Natural killer cell (primary cell): ENCODE results near the gene GPSM3. TPM values are rescaled to one million over a fixed set of nuclear protein-coding genes. Genes with fewer than 3 reads are reported as not detected.

ENCODE experiments used
- ATAC-seq, 3 donors: fragments of 150-1000 bp in 2 of 3; fragments of 200-7000 bp in 1 of 3; cut with Tn5 transposase; 1 replicate in 1 of 3; 2 replicates in 2 of 3; pipeline ENCODE4 v1.10.0; 2021; ENCODE audit warnings: mild to moderate bottlenecking in 2 of 3, moderate library complexity in 2 of 3
- DNase-seq, 2 donors: peaks; one replicate each; pipeline versions ENCODE4 v3.0.0 to v3.0.0-alpha.2; 2013 to 2021; ENCODE audit warnings: mixed read lengths in 1 of 2
- H3K27ac ChIP-seq: one replicate; pipeline ENCODE4 v1.5.1; 2013; ENCODE audit warnings: mild to moderate bottlenecking, low read length
- H3K27me3 ChIP-seq: one replicate; pipeline ENCODE4 v1.6.1; 2013; ENCODE audit warnings: low read length; ENCODE audit not compliant: control insufficient read depth, insufficient read depth
- H3K36me3 ChIP-seq: one replicate; pipeline ENCODE4 v1.6.1; 2013; ENCODE audit warnings: low read length; ENCODE audit not compliant: control insufficient read depth, insufficient read depth
- H3K4me1 ChIP-seq: one replicate; pipeline ENCODE4 v1.6.1; 2013; ENCODE audit warnings: low read length; ENCODE audit not compliant: control insufficient read depth, insufficient read depth
- H3K4me3 ChIP-seq: one replicate; pipeline ENCODE4 v1.5.1; 2013; ENCODE audit warnings: low read length
- H3K9me3 ChIP-seq: one replicate; pipeline ENCODE4 v1.6.1; 2013; ENCODE audit warnings: low read length; ENCODE audit not compliant: control insufficient read depth, insufficient read depth
- H3K27ac Mint-ChIP-seq, 2 donors: one replicate each; pipeline ENCODE4 v1.8.0; 2022; ENCODE audit warnings: mild to moderate bottlenecking in 2 of 2, mixed read lengths in 2 of 2, moderate library complexity in 1 of 2
- H3K27me3 Mint-ChIP-seq, 2 donors: one replicate each; pipeline ENCODE4 v1.8.0; 2022; ENCODE audit warnings: low read depth in 2 of 2, mixed read lengths in 2 of 2
- H3K36me3 Mint-ChIP-seq: one replicate; pipeline ENCODE4 v1.8.0; 2022; ENCODE audit warnings: mixed read lengths
- H3K4me1 Mint-ChIP-seq, 2 donors: one replicate each; pipeline ENCODE4 v1.8.0; 2022; ENCODE audit warnings: mixed read lengths in 2 of 2
- H3K4me3 Mint-ChIP-seq: one replicate; pipeline ENCODE4 v1.8.0; 2022; ENCODE audit warnings: mild to moderate bottlenecking, moderate library complexity, mixed read lengths
- H3K9me3 Mint-ChIP-seq, 2 donors: one replicate each; pipeline ENCODE4 v1.8.0; 2022; ENCODE audit warnings: mixed read lengths in 2 of 2
- WGBS: methylation state at CpG from one replicate; pipeline ENCODE4 v1.1.7; 2013; ENCODE audit warnings: missing lambda C conversion rate; ENCODE audit not compliant: insufficient coverage; 5-methylcytosine and 5-hydroxymethylcytosine counted together
- intact Hi-C: fragments of 100-400 bp; cut with micrococcal nuclease; formaldehyde crosslinking; loops from one replicate; pipeline ENCODE4 v1.14.2; 2022
- total RNA-seq, 4 donors: library from RNA; stranded (reverse); fragments of 120-200 nt in 1 of 4; gene quantifications; one replicate each; pipeline versions ENCODE4 v1.2.3 to v1.2.4, GENCODE V29; 2013 to 2022
- TF ChIP-seq, protein P1 (sequence below): fragments of 200-600 bp; IDR thresholded peaks from one replicate; pipeline ENCODE4 v1.8.0; 2022; ENCODE audit warnings: antibody characterized with exemption

The GPSM3 gene
- total RNA-seq, 3 donors from 2014 or later (not counting 1 experiment from before 2014, with no cell fraction given) = 216 to 240 (median 221) TPM

DNA sequence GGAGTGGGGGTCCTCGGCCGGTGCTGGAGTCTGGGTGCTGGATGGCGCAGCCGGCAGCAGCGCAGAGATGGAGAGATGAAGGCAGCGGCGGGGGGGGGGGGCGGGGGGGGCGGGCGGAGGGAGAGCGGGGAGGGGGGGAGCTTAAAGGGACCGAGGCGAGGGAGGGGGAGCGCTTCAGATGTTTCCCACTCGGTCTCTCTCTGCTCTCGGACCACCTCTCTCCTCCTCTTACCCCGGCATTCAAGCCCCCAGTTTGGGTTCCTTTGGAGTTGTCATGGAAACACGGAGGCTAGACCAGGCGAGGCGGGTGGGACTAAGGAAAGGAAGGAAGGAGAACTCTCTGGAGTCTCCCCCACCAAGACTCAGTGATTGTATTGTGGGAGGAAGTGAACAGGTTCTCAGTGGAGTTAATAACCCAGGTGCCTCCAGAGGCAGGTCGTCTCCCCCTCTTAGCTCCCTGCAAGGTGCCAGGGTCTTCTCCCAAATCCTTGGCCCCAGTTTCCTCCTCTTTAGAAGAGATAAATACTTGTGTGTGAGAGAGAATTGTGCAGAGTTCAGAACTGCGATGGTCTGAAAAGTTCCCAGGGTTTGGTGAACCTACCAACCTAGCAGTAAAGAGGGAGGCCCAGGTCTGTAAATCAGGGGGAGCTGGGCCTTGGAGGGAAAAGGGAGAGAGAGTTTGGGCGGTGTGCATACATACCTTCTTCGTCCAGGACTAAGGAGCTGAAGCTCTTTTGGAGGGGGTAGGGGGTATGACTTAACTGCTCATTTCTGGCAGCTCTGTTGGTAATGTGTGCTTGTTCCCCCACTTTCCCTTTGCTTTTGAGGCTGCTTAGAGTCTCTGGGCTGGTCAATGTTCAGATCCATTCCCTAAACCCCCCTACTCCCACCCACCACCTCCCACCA is 40.3 kb downstream of the GPSM3 start, which contains the start of gene PRRT1:
PRRT1 (minus strand) TSS at position 77 of the 906 bp plus-strand sequence. CDS start 112 bp downstream, outside the sequence.
- intact Hi-C loops = no loop called here
- 40% methylated on average over 10 of the region's 24 CpGs for WGBS

DNA sequence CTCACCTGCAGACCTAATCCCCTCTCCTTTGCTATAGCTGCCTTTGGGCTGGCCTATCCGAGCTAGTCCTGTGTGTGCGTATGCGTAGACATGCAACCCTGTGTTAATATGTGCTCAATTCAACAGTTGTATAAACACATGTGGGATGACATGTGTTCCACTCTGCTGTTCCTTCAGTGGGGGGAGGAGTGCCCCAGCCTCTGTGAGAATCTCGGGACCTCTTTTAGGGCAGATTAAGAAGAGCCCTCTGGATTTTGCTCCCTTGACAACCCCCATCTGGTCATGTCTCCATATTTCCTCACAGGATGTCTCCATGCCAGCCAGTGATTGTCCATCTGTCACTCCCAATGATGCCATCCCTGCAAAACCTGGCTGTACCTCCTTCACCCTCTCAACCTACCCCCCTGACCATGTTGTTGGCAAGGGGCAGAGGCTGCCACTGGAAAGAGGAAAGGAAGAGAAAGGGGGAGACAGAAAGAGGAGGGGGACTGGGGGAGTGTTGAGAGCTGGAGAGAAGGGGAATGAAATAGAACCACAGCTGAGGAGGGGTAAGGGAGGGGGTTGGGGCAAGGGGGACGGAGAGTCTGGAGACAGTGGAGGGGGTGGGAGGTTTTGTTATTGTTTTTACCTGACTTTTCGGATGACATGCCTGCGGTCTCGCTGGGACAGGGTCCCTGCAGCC is 41.1 kb downstream of the GPSM3 start:
- Mint-ChIP-seq H3K4me1 (peaks cover 54 to 73% of the 10 kb centered on the region in 2 donors), H3K27me3 (peaks cover 20 to 34% of the 10 kb centered on the region in 2 donors), H3K4me3 (peak overlapping the region; percentile 52), H3K27ac (peak overlapping the region; percentile 23 to 98), H3K36me3 (no peaks in the 10 kb centered on the region), H3K9me3 (no peaks in the 10 kb centered on the region)
- ATAC-seq = no peak
- Histone ChIP-seq H3K27me3 (peaks cover 21% of the 10 kb centered on the region), H3K9me3 (peaks cover 3% of the 10 kb centered on the region), H3K4me3 (no peak overlapping the region), H3K4me1 (peaks cover 56% of the 10 kb centered on the region), H3K36me3 (no peaks in the 10 kb centered on the region), H3K27ac (no peak overlapping the region)
- intact Hi-C loops = no loop called here
- DNase-seq = peak in 1 of 2 donors; percentile 39
- TF ChIP-seq, protein P1, sequence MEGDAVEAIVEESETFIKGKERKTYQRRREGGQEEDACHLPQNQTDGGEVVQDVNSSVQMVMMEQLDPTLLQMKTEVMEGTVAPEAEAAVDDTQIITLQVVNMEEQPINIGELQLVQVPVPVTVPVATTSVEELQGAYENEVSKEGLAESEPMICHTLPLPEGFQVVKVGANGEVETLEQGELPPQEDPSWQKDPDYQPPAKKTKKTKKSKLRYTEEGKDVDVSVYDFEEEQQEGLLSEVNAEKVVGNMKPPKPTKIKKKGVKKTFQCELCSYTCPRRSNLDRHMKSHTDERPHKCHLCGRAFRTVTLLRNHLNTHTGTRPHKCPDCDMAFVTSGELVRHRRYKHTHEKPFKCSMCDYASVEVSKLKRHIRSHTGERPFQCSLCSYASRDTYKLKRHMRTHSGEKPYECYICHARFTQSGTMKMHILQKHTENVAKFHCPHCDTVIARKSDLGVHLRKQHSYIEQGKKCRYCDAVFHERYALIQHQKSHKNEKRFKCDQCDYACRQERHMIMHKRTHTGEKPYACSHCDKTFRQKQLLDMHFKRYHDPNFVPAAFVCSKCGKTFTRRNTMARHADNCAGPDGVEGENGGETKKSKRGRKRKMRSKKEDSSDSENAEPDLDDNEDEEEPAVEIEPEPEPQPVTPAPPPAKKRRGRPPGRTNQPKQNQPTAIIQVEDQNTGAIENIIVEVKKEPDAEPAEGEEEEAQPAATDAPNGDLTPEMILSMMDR = no peak
- 51% methylated on average over 8 of the region's 8 CpGs for WGBS

More for the DNA sequence above, 40.3 kb downstream of the GPSM3 start, which contains the start of gene PRRT1:
- H3K36me3 ChIP-seq = no peaks in the 10 kb centered on the region
- TF ChIP-seq, protein P1 = no peak
- H3K27me3 ChIP-seq = peaks cover 21% of the 10 kb centered on the region
- ATAC-seq = no peak
- Mint-ChIP-seq H3K9me3 (no peaks in the 10 kb centered on the region), H3K27ac (peak within 1 kb of the TSS; percentile 90 to 98), H3K4me3 (peak within 1 kb of the TSS; percentile 78), H3K4me1 (peaks cover 54 to 67% of the 10 kb centered on the region in 2 donors), H3K27me3 (peaks cover 20 to 29% of the 10 kb centered on the region in 2 donors), H3K36me3 (no peaks in the 10 kb centered on the region)
- peaks cover 54% of the 10 kb centered on the region for H3K4me1 ChIP-seq
- DNase-seq = peak in 1 of 2 donors; percentile 39
- H3K9me3 ChIP-seq = peaks cover 3% of the 10 kb centered on the region
- no peak within 1 kb of the TSS for H3K27ac ChIP-seq
- H3K4me3 ChIP-seq = no peak within 1 kb of the TSS

DNA sequence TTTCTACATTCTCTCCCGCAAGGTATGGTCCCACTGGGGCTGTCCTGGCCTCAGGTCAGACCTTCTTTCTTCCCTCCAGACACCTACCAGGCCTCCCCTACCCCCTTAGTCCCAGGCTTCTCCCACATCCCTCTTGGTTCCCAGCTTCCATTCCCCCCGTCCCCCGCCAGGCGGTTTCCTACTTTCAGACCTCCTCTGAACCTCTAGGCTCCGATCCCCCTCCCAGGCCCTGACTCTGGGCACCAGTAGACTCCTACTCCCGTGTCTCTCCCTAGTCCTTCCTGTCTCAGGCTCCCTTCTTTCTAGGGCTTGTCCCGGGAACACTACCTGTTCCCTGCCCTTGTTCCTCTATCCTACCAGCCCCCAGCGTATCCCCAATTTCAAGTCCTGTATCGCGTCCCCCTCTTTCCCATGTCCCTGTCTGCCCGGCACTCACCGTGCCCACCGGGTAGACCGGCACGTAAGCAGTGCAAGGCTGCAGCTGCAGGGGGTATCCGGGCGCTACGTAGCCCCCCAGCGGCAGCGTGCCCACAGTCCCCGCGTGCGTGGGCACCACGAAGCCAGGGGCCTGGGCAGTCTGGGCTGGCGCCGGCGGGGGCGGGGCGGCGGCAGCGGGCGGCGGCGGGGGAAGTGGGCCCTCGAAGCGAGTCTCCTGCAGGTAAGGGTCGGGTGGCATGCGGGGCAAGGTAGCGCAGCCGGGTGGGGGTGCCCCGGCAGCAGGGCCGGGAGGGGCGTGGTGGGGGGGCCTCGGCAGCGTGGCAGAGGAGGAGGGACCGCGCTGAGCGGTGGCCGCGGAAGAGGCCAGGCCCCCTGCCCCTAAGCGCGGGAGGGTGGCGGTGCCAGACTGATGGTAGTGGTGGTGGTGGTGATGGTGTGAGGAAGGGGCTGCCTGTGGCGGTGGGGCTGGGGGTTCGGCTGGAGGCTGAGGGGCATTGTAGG is 42.2 kb downstream of the GPSM3 start:
- intact Hi-C loops = loop anchor here (2.0 kb wide), 1 partner anchor 19 kb away; the partner anchor contains the start of gene FKBPL
- TF ChIP-seq, protein P1 = no peak
- peaks cover 20 to 37% of the 10 kb centered on the region in 2 donors for H3K27me3 Mint-ChIP-seq
- 51% methylated on average over 55 of the region's 55 CpGs for WGBS
- no peaks in the 10 kb centered on the region for H3K36me3 ChIP-seq
- no peak for DNase-seq
- no peak for ATAC-seq
- H3K36me3 Mint-ChIP-seq = no peaks in the 10 kb centered on the region
- H3K4me1 Mint-ChIP-seq = peaks cover 48 to 69% of the 10 kb centered on the region in 2 donors
- H3K9me3 Mint-ChIP-seq = no peaks in the 10 kb centered on the region
- peak overlapping the region; percentile 52 for H3K4me3 Mint-ChIP-seq
- peaks cover 49% of the 10 kb centered on the region for H3K4me1 ChIP-seq
- no peak overlapping the region for H3K27ac ChIP-seq
- H3K27ac Mint-ChIP-seq = peak overlapping the region; percentile 23 to 98
- no peak overlapping the region for H3K4me3 ChIP-seq
- H3K9me3 ChIP-seq = peaks cover 3% of the 10 kb centered on the region
- peaks cover 21% of the 10 kb centered on the region for H3K27me3 ChIP-seq
